Islet precursor cell (in vitro differentiated cells): Measurements from ENCODE around the gene REPIN1.

Source experiments
- DNase-seq: peaks from one replicate; pipeline ENCODE4 v3.0.0-alpha.2; 2018

Gene REPIN1

GRCh38 chr7:150408393-150409299, 40.0 kb downstream of the REPIN1 start:
- DNase-seq = peak; percentile 49

GRCh38 chr7:150409300-150410030, 40.8 kb downstream of the REPIN1 start:
- no peak for DNase-seq

- DNase-seq = no peak
These were observed 41.5 kb downstream of the REPIN1 start for GRCh38 chr7:150410131-150410530.

GRCh38 chr7:150410680-150411346, 42.2 kb downstream of the REPIN1 start:
- no peak for DNase-seq

- no peak for DNase-seq
These were observed 43.0 kb downstream of the REPIN1 start for GRCh38 chr7:150411606-150412005.

- DNase-seq = no peak
These were observed 43.4 kb downstream of the REPIN1 start for GRCh38 chr7:150412016-150412415.

GRCh38 chr7:150412518-150413488, 44.2 kb downstream of the REPIN1 start:
- no peak for DNase-seq

- peak; percentile 56 for DNase-seq
These were observed 45.0 kb downstream of the REPIN1 start for GRCh38 chr7:150413640-150414081.

GRCh38 chr7:150415161-150416153, 46.8 kb downstream of the REPIN1 start:
- DNase-seq = no peak

GRCh38 chr7:150417239-150417638, 48.6 kb downstream of the REPIN1 start:
- DNase-seq = peak; percentile 34

GRCh38 chr7:150417863-150418262, 49.2 kb downstream of the REPIN1 start:
- peak; percentile 22 for DNase-seq

GRCh38 chr7:150420242-150420641, 51.6 kb downstream of the REPIN1 start:
- DNase-seq = peak; percentile 38

- peak; percentile 89 for DNase-seq
These were observed 52.5 kb downstream of the REPIN1 start for GRCh38 chr7:150420987-150421674.

GRCh38 chr7:150421831-150422230, 53.2 kb downstream of the REPIN1 start:
- peak; percentile 31 for DNase-seq
